Right lobe of liver (tissue), 4 donors: Measurements from ENCODE around the gene CD83.

ENCODE experiments used
- CTCF ChIP-seq, 4 donors: fragments of 200-600 bp in 3 of 4; fragments of 450-650 bp in 1 of 4; IDR thresholded peaks; one replicate each; pipeline versions ENCODE4 v1.5.1 to v1.8.0; 2016 to 2022; ENCODE audit warnings: antibody characterized with exemption in 4 of 4, mild to moderate bottlenecking in 2 of 4
- POLR2A ChIP-seq: fragments of 450-650 bp; IDR thresholded peaks from one replicate; pipeline ENCODE4 v1.6.1; 2017; ENCODE audit warnings: antibody characterized with exemption, mild to moderate bottlenecking
- donor health status: DM: no; HTN: no; CAD: no.
- donor health status: DM: no; HTN: no; CAD: no.
- donor health status: DM: no; HTN: yes; CAD: no.

GRCh38 chr6:14141351-14142062 lies 23.9 kb downstream of the CD83 start:
- TF ChIP-seq POLR2A: no peak
- no peak for TF ChIP-seq CTCF (IDR thresholded peaks at IDR 0.05)
